DMS153 (cell line): Measurements from ENCODE around the gene APOO.
"Not testable (repeated sequence)": the region's sequence is repeated elsewhere in the genome, so short reads cannot be mapped to it uniquely, and the experiment has no call there.

ENCODE experiments used
- DNase-seq: peaks from one replicate; lab custom pipeline; 2025; lab: John Stamatoyannopoulos, UW

Gene APOO

GRCh38 chrX:23859238-23859637 is 48.5 kb downstream of the APOO start:
- not testable (repeated sequence) for DNase-seq

GRCh38 chrX:23857935-23858334 is 49.8 kb downstream of the APOO start:
- no peak for DNase-seq

- DNase-seq, result no peak
Observed at GRCh38 chrX:23857363-23857762, 50.4 kb downstream of the APOO start.

- DNase-seq, result no peak
Observed at GRCh38 chrX:23855569-23855968, 52.2 kb downstream of the APOO start.

GRCh38 chrX:23854945-23855344 is 52.8 kb downstream of the APOO start:
- no peak for DNase-seq

- DNase-seq, result no peak
Observed at GRCh38 chrX:23854122-23854521, 53.6 kb downstream of the APOO start.

- no peak for DNase-seq
Observed at GRCh38 chrX:23851544-23851943, 56.2 kb downstream of the APOO start.

- no peak for DNase-seq
Observed at GRCh38 chrX:23849241-23849640, 58.5 kb downstream of the APOO start.

- no peak for DNase-seq
Observed at GRCh38 chrX:23845351-23845817, 62.4 kb downstream of the APOO start.

GRCh38 chrX:23844502-23845138 is 63.1 kb downstream of the APOO start:
- no peak for DNase-seq

- DNase-seq, result peak; percentile 16
Observed at GRCh38 chrX:23841847-23842522, 65.8 kb downstream of the APOO start.

- peak; percentile 30 for DNase-seq
Observed at GRCh38 chrX:23840674-23841073, 67.1 kb downstream of the APOO start.

- no peak for DNase-seq
Observed at GRCh38 chrX:23838953-23839352, 68.8 kb downstream of the APOO start.

- no peak for DNase-seq
Observed at GRCh38 chrX:23832721-23833120, 75.0 kb downstream of the APOO start.

- no peak for DNase-seq
Observed at GRCh38 chrX:23828881-23829280, 78.9 kb downstream of the APOO start.

- no peak for DNase-seq
Observed at GRCh38 chrX:23826653-23827052, 81.1 kb downstream of the APOO start.

GRCh38 chrX:23826216-23826615 is 81.5 kb downstream of the APOO start:
- DNase-seq, result no peak

GRCh38 chrX:23825675-23826074 is 82.1 kb downstream of the APOO start:
- DNase-seq, result no peak

- DNase-seq, result no peak
Observed at GRCh38 chrX:23822841-23823240, 84.9 kb downstream of the APOO start.

GRCh38 chrX:23822397-23822796 is 85.3 kb downstream of the APOO start:
- DNase-seq, result peak; percentile 89

GRCh38 chrX:23821847-23822246 is 85.9 kb downstream of the APOO start:
- DNase-seq, result no peak

GRCh38 chrX:23820235-23820782 is 87.4 kb downstream of the APOO start:
- DNase-seq, result no peak
